Measurements from ENCODE around the gene GDI2. TPM values are rescaled to one million over a fixed set of nuclear protein-coding genes. Genes with fewer than 3 reads are reported as not detected.
"Not testable (repeated sequence)": the region's sequence is repeated elsewhere in the genome, so short reads cannot be mapped to it uniquely, and the experiment has no call there.

The GDI2 gene
- total RNA-seq, 1 experiment from 2014 or later: 383 TPM

GRCh38 chr10:5832946-5833345 is 19.7 kb upstream of the GDI2 start:
- no peak overlapping the region for H3K27ac ChIP-seq (ENCODE audit: low read length)
- H4K20me1 ChIP-seq (ENCODE audit: insufficient read depth, low read depth, low read length): no peaks in the 10 kb centered on the region
- H3K79me2 ChIP-seq (ENCODE audit: low read length): no peaks in the 10 kb centered on the region
- H3K9ac ChIP-seq (ENCODE audit: low read length): no peak overlapping the region
- no peak overlapping the region for H3K4me2 ChIP-seq (ENCODE audit: low read depth, low read length, poor library complexity, severe bottlenecking)
- no peaks in the 10 kb centered on the region for H3K9me2 ChIP-seq (replicated peaks; ENCODE audit: insufficient read depth, low read length)
- no peak for DNase-seq
- H3K36me3 ChIP-seq (ENCODE audit: insufficient read depth, low read length): no peaks in the 10 kb centered on the region
- H3K4me1 ChIP-seq (ENCODE audit: low read length): no peaks in the 10 kb centered on the region
- H3K9me3 ChIP-seq (ENCODE audit: low read length): no peaks in the 10 kb centered on the region
- no peak overlapping the region for H3K4me3 ChIP-seq (ENCODE audit: low read length)
- no peak overlapping the region for H2AFZ ChIP-seq (ENCODE audit: low read length)
- no peaks in the 10 kb centered on the region for H3K27me3 ChIP-seq (ENCODE audit: low read length)

DNA sequence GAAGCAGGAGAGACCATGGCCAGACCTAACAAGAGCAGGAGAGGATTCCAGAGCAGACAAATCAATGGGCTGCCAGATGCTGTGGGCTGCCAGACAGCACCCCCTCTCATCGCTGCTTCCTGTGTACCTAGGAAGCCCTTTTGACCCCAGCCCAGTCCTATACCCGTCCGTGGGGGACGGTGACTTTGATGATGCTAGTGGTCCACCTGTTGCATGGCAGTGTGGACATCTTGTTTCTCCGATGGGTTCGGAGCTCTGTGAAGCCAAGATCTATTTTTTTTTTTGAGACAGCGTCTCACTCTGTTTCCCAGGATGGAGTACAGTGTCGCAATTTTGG is 18.2 kb upstream of the GDI2 start:
- no peaks in the 10 kb centered on the region for H4K20me1 ChIP-seq (ENCODE audit: insufficient read depth, low read depth, low read length)
- no peaks in the 10 kb centered on the region for H3K79me2 ChIP-seq (ENCODE audit: low read length)
- H3K4me3 ChIP-seq (ENCODE audit: low read length): no peak overlapping the region
- H3K4me2 ChIP-seq (ENCODE audit: low read depth, low read length, poor library complexity, severe bottlenecking): no peak overlapping the region
- no peak for DNase-seq
- H2AFZ ChIP-seq (ENCODE audit: low read length): no peak overlapping the region
- no peak overlapping the region for H3K9ac ChIP-seq (ENCODE audit: low read length)
- H3K27me3 ChIP-seq (ENCODE audit: low read length): no peaks in the 10 kb centered on the region
- H3K9me3 ChIP-seq (ENCODE audit: low read length): no peaks in the 10 kb centered on the region
- H3K4me1 ChIP-seq (ENCODE audit: low read length): no peaks in the 10 kb centered on the region
- H3K9me2 ChIP-seq (replicated peaks; ENCODE audit: insufficient read depth, low read length): no peaks in the 10 kb centered on the region
- no peaks in the 10 kb centered on the region for H3K36me3 ChIP-seq (ENCODE audit: insufficient read depth, low read length)
- H3K27ac ChIP-seq (ENCODE audit: low read length): no peak overlapping the region

DNA sequence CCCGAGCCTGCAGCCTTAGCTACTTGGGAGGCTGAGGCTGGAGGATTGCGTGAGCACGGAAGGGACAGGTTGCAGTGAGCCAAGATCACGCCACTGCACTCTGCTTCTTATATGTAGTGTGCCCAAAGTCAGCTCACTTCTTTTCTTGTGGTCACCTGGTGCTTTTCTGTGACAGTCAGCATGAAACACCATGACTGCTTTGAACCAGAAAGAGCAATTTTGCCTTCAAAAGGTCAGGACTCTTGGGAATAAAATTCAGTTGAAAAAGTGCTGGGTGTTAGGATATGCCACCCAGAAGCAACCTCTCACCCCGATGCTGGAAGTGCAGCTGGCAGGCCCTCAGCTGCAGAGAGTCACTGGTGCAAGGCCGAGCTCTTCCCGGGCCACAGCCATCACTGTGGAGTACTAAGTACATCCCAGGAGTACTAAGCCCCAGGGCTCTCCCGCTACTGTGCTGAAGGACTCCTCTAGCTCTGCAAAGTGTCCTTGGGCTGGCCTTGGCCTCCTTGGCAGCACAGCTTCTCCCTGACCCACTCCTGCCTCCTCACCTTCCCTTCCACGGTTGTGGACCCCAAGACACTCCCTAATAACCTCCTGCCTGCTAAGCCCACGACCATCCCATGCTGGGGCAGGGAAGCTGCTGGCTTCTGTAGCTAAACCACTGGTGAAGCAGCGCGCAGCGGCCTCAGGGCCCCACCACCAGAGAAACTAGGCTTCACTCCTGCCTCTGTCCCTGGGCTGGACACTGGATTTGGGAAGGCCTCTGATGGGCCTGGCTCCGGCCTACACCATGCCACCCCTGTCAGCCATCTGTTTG is 17.6 kb upstream of the GDI2 start:
- Histone ChIP-seq H3K36me3 (ENCODE audit: insufficient read depth, low read length) (no peaks in the 10 kb centered on the region), H3K9ac (ENCODE audit: low read length) (no peak overlapping the region), H3K79me2 (ENCODE audit: low read length) (no peaks in the 10 kb centered on the region), H4K20me1 (ENCODE audit: insufficient read depth, low read depth, low read length) (no peaks in the 10 kb centered on the region), H3K9me3 (ENCODE audit: low read length) (no peaks in the 10 kb centered on the region), H2AFZ (ENCODE audit: low read length) (no peak overlapping the region), H3K27ac (ENCODE audit: low read length) (no peak overlapping the region), H3K4me2 (ENCODE audit: low read depth, low read length, poor library complexity, severe bottlenecking) (no peak overlapping the region), H3K9me2 (replicated peaks; ENCODE audit: insufficient read depth, low read length) (no peaks in the 10 kb centered on the region), H3K4me3 (ENCODE audit: low read length) (no peak overlapping the region), H3K4me1 (ENCODE audit: low read length) (no peaks in the 10 kb centered on the region), H3K27me3 (ENCODE audit: low read length) (no peaks in the 10 kb centered on the region)
- DNase-seq: no peak

- no peaks in the 10 kb centered on the region for H3K4me1 ChIP-seq (ENCODE audit: low read length)
- H3K9me3 ChIP-seq (ENCODE audit: low read length): no peaks in the 10 kb centered on the region
- no peak overlapping the region for H3K4me2 ChIP-seq (ENCODE audit: low read depth, low read length, poor library complexity, severe bottlenecking)
- H4K20me1 ChIP-seq (ENCODE audit: insufficient read depth, low read depth, low read length): no peaks in the 10 kb centered on the region
- no peaks in the 10 kb centered on the region for H3K9me2 ChIP-seq (replicated peaks; ENCODE audit: insufficient read depth, low read length)
- no peak overlapping the region for H2AFZ ChIP-seq (ENCODE audit: low read length)
- no peak for DNase-seq
- H3K9ac ChIP-seq (ENCODE audit: low read length): no peak overlapping the region
- H3K27me3 ChIP-seq (ENCODE audit: low read length): no peaks in the 10 kb centered on the region
- H3K4me3 ChIP-seq (ENCODE audit: low read length): no peak overlapping the region
- H3K79me2 ChIP-seq (ENCODE audit: low read length): no peaks in the 10 kb centered on the region
- no peaks in the 10 kb centered on the region for H3K36me3 ChIP-seq (ENCODE audit: insufficient read depth, low read length)
- no peak overlapping the region for H3K27ac ChIP-seq (ENCODE audit: low read length)
Observed at GRCh38 chr10:5829267-5829666, 16.0 kb upstream of the GDI2 start.

DNA sequence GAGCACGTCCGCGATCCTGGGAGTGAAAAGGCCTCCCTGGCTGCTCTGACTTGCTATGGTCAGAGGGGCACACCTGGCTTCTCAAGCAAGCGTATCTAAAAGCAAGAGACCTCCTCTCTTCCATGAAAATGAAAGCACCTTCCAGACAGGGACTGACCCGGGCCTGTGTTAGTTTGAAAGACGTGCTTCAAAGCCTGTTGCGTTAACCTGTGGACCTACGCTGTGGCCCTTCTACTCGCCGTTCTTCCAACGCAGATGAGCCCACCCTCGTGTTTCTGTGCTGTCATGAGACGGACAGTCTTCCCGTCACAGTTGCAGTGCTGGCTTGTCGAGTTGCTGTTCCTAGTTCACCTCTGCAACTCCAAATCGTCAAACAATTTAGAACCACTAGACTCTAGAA is 15.5 kb upstream of the GDI2 start:
- Histone ChIP-seq H4K20me1 (ENCODE audit: insufficient read depth, low read depth, low read length) (no peaks in the 10 kb centered on the region), H3K4me1 (ENCODE audit: low read length) (no peaks in the 10 kb centered on the region), H3K36me3 (ENCODE audit: insufficient read depth, low read length) (no peaks in the 10 kb centered on the region), H3K4me2 (ENCODE audit: low read depth, low read length, poor library complexity, severe bottlenecking) (no peak overlapping the region), H3K79me2 (ENCODE audit: low read length) (no peaks in the 10 kb centered on the region), H3K27ac (ENCODE audit: low read length) (no peak overlapping the region), H3K27me3 (ENCODE audit: low read length) (no peaks in the 10 kb centered on the region), H3K9me3 (ENCODE audit: low read length) (no peaks in the 10 kb centered on the region), H3K4me3 (ENCODE audit: low read length) (no peak overlapping the region), H3K9me2 (replicated peaks; ENCODE audit: insufficient read depth, low read length) (no peaks in the 10 kb centered on the region), H2AFZ (ENCODE audit: low read length) (no peak overlapping the region), H3K9ac (ENCODE audit: low read length) (no peak overlapping the region)
- no peak for DNase-seq

DNA sequence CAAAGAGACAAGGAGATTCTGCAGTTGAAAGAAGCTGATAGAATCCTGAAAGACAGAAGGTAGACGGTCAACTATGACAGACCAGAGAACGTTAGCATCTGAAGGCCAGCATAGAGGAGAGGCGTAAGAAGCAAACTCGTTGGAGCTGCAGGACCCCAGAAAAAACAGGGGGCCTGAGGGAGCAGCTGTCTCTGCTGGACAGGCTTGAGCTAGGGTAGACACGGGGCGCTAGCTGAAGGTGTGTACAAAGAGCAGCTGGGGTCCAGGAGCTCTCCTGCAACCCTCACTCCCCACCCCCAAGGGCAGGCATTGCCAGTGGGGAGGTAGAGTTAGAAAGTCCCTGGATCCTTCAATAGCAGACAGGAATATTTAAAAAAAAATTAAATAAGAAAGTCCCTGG is 14.6 kb upstream of the GDI2 start:
- Histone ChIP-seq H3K36me3 (ENCODE audit: insufficient read depth, low read length) (no peaks in the 10 kb centered on the region), H4K20me1 (ENCODE audit: insufficient read depth, low read depth, low read length) (no peaks in the 10 kb centered on the region), H3K9me2 (replicated peaks; ENCODE audit: insufficient read depth, low read length) (no peaks in the 10 kb centered on the region), H3K27ac (ENCODE audit: low read length) (no peak overlapping the region), H3K9me3 (ENCODE audit: low read length) (no peaks in the 10 kb centered on the region), H3K9ac (ENCODE audit: low read length) (no peak overlapping the region), H3K27me3 (ENCODE audit: low read length) (no peaks in the 10 kb centered on the region), H3K4me1 (ENCODE audit: low read length) (no peaks in the 10 kb centered on the region), H3K4me2 (ENCODE audit: low read depth, low read length, poor library complexity, severe bottlenecking) (no peak overlapping the region), H2AFZ (ENCODE audit: low read length) (no peak overlapping the region), H3K4me3 (ENCODE audit: low read length) (no peak overlapping the region), H3K79me2 (ENCODE audit: low read length) (no peaks in the 10 kb centered on the region)
- DNase-seq: no peak

DNA sequence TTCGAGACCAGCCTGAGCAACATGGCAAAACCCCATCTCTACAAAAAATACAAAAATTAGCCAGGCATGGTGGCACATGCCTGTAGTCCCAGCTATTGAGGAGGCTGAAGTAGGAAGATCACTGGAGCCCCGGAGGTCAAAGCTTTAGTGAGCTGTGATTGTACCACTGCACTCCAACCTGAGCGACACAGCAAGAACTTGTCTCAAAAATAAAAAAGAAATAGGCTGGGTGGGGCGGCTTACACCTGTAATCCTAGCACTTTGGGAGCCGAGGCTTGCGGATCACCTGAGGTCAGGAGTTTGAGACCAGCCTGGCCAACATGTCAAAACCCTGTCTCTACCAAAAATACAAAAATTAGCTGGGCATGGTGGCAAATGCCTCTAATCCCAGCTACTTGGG is 13.3 kb upstream of the GDI2 start:
- not testable (repeated sequence) for DNase-seq; H3K4me1 ChIP-seq (ENCODE audit: low read length); H2AFZ ChIP-seq (ENCODE audit: low read length); H3K4me3 ChIP-seq (ENCODE audit: low read length); H3K9ac ChIP-seq (ENCODE audit: low read length); H3K79me2 ChIP-seq (ENCODE audit: low read length); H3K9me2 ChIP-seq (replicated peaks; ENCODE audit: insufficient read depth, low read length); H3K27me3 ChIP-seq (ENCODE audit: low read length); H3K36me3 ChIP-seq (ENCODE audit: insufficient read depth, low read length); H3K27ac ChIP-seq (ENCODE audit: low read length); H3K4me2 ChIP-seq (ENCODE audit: low read depth, low read length, poor library complexity, severe bottlenecking); H4K20me1 ChIP-seq (ENCODE audit: insufficient read depth, low read depth, low read length); H3K9me3 ChIP-seq (ENCODE audit: low read length)

DNA sequence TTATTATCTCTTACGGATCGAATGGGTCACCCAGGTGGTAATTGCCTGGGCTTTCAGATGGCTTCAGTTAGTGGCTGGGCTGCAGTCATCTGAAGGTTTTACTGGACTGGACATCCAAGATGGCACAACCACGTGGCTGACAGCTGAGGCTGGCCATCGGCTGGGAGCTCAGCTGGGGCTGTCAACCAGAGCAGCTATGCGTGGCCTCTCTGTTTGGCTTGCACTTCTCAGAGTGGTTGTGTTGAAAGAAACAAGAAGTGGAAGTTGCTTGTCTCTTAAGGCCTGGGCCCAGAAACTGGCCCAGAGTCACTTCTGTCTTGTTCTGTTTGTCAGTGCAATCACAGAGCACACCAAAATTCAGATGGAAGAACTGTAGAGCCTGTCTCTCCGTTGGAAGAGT is 5.7 kb upstream of the GDI2 start:
- no peaks in the 10 kb centered on the region for H3K9me2 ChIP-seq (replicated peaks; ENCODE audit: insufficient read depth, low read length)
- H3K4me1 ChIP-seq (ENCODE audit: low read length): peaks cover 11% of the 10 kb centered on the region
- H2AFZ ChIP-seq (ENCODE audit: low read length): no peak overlapping the region
- H3K79me2 ChIP-seq (ENCODE audit: low read length): peaks cover 7% of the 10 kb centered on the region; the same call in 1 of the 2 replicates
- H3K36me3 ChIP-seq (ENCODE audit: insufficient read depth, low read length): no peaks in the 10 kb centered on the region
- no peak overlapping the region for H3K4me2 ChIP-seq (ENCODE audit: low read depth, low read length, poor library complexity, severe bottlenecking)
- no peak overlapping the region for H3K9ac ChIP-seq (ENCODE audit: low read length)
- H4K20me1 ChIP-seq (ENCODE audit: insufficient read depth, low read depth, low read length): no peaks in the 10 kb centered on the region
- H3K27ac ChIP-seq (ENCODE audit: low read length): no peak overlapping the region
- H3K9me3 ChIP-seq (ENCODE audit: low read length): no peaks in the 10 kb centered on the region
- no peak overlapping the region for H3K4me3 ChIP-seq (ENCODE audit: low read length)
- H3K27me3 ChIP-seq (ENCODE audit: low read length): no peaks in the 10 kb centered on the region
- no peak for DNase-seq

DNA sequence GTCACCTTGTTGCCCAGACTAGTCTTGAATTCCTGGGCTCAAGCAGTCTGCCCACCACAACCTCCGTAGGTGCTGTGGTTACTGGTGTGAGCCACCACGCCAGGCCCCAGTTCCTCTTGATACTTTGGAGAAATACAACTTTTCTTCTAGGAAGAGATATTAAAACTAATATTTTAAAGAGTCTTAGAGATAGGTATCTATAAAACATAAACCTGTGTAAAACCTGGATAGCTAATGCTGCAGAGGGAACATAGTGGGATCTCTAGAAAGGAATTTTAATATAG is 4.8 kb upstream of the GDI2 start:
- no peaks in the 10 kb centered on the region for H3K36me3 ChIP-seq (ENCODE audit: insufficient read depth, low read length)
- H3K27me3 ChIP-seq (ENCODE audit: low read length): no peaks in the 10 kb centered on the region
- no peak overlapping the region for H3K27ac ChIP-seq (ENCODE audit: low read length)
- H3K9me3 ChIP-seq (ENCODE audit: low read length): no peaks in the 10 kb centered on the region
- no peaks in the 10 kb centered on the region for H3K9me2 ChIP-seq (replicated peaks; ENCODE audit: insufficient read depth, low read length)
- peaks cover 10% of the 10 kb centered on the region for H3K79me2 ChIP-seq (ENCODE audit: low read length)
- H3K4me2 ChIP-seq (ENCODE audit: low read depth, low read length, poor library complexity, severe bottlenecking): no peak overlapping the region
- no peaks in the 10 kb centered on the region for H4K20me1 ChIP-seq (ENCODE audit: insufficient read depth, low read depth, low read length)
- H3K9ac ChIP-seq (ENCODE audit: low read length): no peak overlapping the region
- no peak overlapping the region for H3K4me3 ChIP-seq (ENCODE audit: low read length)
- DNase-seq: no peak
- H2AFZ ChIP-seq (ENCODE audit: low read length): no peak overlapping the region
- H3K4me1 ChIP-seq (ENCODE audit: low read length): peaks cover 12% of the 10 kb centered on the region
